Stomach (tissue), 4 donors: ENCODE data around the gene SLCO4C1.

Source experiments
- POLR2AphosphoS5 ChIP-seq, 3 donors: sonication (generic); formaldehyde crosslinking; IDR thresholded peaks; one replicate each; pipeline ENCODE4 v1.6.1; 2016; ENCODE audit warnings: antibody characterized with exemption in 3 of 3
- TF ChIP-seq, protein P1 (sequence below), 7 experiments: fragments of 450-650 bp in 4 of 7; fragments of 200-600 bp in 3 of 7; sonication (generic) in 3 of 7; IDR thresholded peaks; one replicate each; pipeline ENCODE4 v1.5.1; 2016 to 2019; ENCODE audit warnings: antibody characterized with exemption in 7 of 7, control low read depth in 2 of 7, mild to moderate bottlenecking in 1 of 7

GRCh38 chr5:102196481-102196880 lies 99.6 kb downstream of the SLCO4C1 start:
- TF ChIP-seq, protein P1, sequence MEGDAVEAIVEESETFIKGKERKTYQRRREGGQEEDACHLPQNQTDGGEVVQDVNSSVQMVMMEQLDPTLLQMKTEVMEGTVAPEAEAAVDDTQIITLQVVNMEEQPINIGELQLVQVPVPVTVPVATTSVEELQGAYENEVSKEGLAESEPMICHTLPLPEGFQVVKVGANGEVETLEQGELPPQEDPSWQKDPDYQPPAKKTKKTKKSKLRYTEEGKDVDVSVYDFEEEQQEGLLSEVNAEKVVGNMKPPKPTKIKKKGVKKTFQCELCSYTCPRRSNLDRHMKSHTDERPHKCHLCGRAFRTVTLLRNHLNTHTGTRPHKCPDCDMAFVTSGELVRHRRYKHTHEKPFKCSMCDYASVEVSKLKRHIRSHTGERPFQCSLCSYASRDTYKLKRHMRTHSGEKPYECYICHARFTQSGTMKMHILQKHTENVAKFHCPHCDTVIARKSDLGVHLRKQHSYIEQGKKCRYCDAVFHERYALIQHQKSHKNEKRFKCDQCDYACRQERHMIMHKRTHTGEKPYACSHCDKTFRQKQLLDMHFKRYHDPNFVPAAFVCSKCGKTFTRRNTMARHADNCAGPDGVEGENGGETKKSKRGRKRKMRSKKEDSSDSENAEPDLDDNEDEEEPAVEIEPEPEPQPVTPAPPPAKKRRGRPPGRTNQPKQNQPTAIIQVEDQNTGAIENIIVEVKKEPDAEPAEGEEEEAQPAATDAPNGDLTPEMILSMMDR (IDR thresholded peaks at IDR 0.05) = no peak
- no peak for TF ChIP-seq POLR2AphosphoS5 (IDR thresholded peaks at IDR 0.05)
